ENCODE results near the gene TMEM38B. TPM values are rescaled to one million over a fixed set of nuclear protein-coding genes. Genes with fewer than 3 reads are reported as not detected.

The TMEM38B gene
- total and polyA plus RNA-seq, 2 experiments from 2014 or later, result 22.0 to 28.4 TPM

- Histone ChIP-seq H3K27me3 (no peaks in the 10 kb centered on the region), H3K9me2 (replicated peaks; ENCODE audit: insufficient read depth) (no peaks in the 10 kb centered on the region), H3K4me3 (no peak overlapping the region), H3K27ac (no peak overlapping the region), H3K79me2 (no peaks in the 10 kb centered on the region), H3K4me2 (no peak overlapping the region), H2AFZ (no peak overlapping the region), H3K36me3 (replicated peaks; ENCODE audit: insufficient read depth, low read depth) (no peaks in the 10 kb centered on the region), H3K9me3 (ENCODE audit: low read depth) (no peaks in the 10 kb centered on the region), H4K20me1 (ENCODE audit: insufficient read depth, poor library complexity, severe bottlenecking) (no peaks in the 10 kb centered on the region), H3K4me1 (ENCODE audit: insufficient read depth) (no peaks in the 10 kb centered on the region)
- TF ChIP-seq EZH2 (IDR thresholded peaks at IDR 0.05; ENCODE audit: borderline replicate concordance) (no peak), CTCF (IDR thresholded peaks at IDR 0.05; ENCODE audit: poor library complexity) (no peak), EZH2phosphoT487 (IDR thresholded peaks at IDR 0.05; ENCODE audit: low read depth, severe bottlenecking, unreplicated experiment) (no peak)
- WGBS (ENCODE audit: low lambda C conversion rate, missing lambda C conversion rate), result 61% methylated on average over 3 of the region's 3 CpGs
- DNase-seq (ENCODE audit: low spot score), result no peak
Measured at GRCh38 chr9:105672711-105673234, 21.6 kb upstream of the TMEM38B start.

GRCh38 chr9:105673850-105674387 lies 20.4 kb upstream of the TMEM38B start:
- TF ChIP-seq CTCF (IDR thresholded peaks at IDR 0.05; ENCODE audit: poor library complexity) (no peak), EZH2 (IDR thresholded peaks at IDR 0.05; ENCODE audit: borderline replicate concordance) (no peak)
- Histone ChIP-seq H3K9me2 (replicated peaks; ENCODE audit: insufficient read depth) (no peaks in the 10 kb centered on the region), H3K36me3 (replicated peaks; ENCODE audit: insufficient read depth, low read depth) (no peaks in the 10 kb centered on the region), H2AFZ (no peak overlapping the region), H3K4me1 (ENCODE audit: insufficient read depth) (no peaks in the 10 kb centered on the region), H4K20me1 (ENCODE audit: insufficient read depth, poor library complexity, severe bottlenecking) (no peaks in the 10 kb centered on the region), H3K9me3 (ENCODE audit: low read depth) (no peaks in the 10 kb centered on the region), H3K27ac (no peak overlapping the region), H3K79me2 (no peaks in the 10 kb centered on the region), H3K4me3 (no peak overlapping the region), H3K27me3 (no peaks in the 10 kb centered on the region), H3K4me2 (no peak overlapping the region)
- WGBS (ENCODE audit: low lambda C conversion rate, missing lambda C conversion rate), result 86% methylated on average over 3 of the region's 3 CpGs
- DNase-seq (ENCODE audit: low spot score), result no peak

GRCh38 chr9:105676351-105676923 lies 17.9 kb upstream of the TMEM38B start:
- no peak for DNase-seq (ENCODE audit: low spot score)
- no peaks in the 10 kb centered on the region for H3K9me3 ChIP-seq (ENCODE audit: low read depth)
- no peak for TF ChIP-seq EZH2 (IDR thresholded peaks at IDR 0.05; ENCODE audit: borderline replicate concordance)
- TF ChIP-seq CTCF (IDR thresholded peaks at IDR 0.05; ENCODE audit: poor library complexity), result no peak
- no peak for TF ChIP-seq EZH2phosphoT487 (IDR thresholded peaks at IDR 0.05; ENCODE audit: low read depth, severe bottlenecking, unreplicated experiment)
- 57% methylated on average over 6 of the region's 6 CpGs for WGBS (ENCODE audit: low lambda C conversion rate, missing lambda C conversion rate)
- no peak overlapping the region for H3K4me2 ChIP-seq
- H3K79me2 ChIP-seq, result no peaks in the 10 kb centered on the region
- H3K36me3 ChIP-seq (replicated peaks; ENCODE audit: insufficient read depth, low read depth), result no peaks in the 10 kb centered on the region
- no peaks in the 10 kb centered on the region for H3K27me3 ChIP-seq
- no peaks in the 10 kb centered on the region for H3K9me2 ChIP-seq (replicated peaks; ENCODE audit: insufficient read depth)
- no peaks in the 10 kb centered on the region for H3K4me1 ChIP-seq (ENCODE audit: insufficient read depth)
- H4K20me1 ChIP-seq (ENCODE audit: insufficient read depth, poor library complexity, severe bottlenecking), result no peaks in the 10 kb centered on the region
- H3K4me3 ChIP-seq, result no peak overlapping the region
- H3K27ac ChIP-seq, result no peak overlapping the region
- H2AFZ ChIP-seq, result no peak overlapping the region

Measured in hepatocyte (in vitro differentiated cells).